T-helper 22 cell (primary cell): ENCODE measurements around the gene ESPNL.

Source experiments
- DNase-seq: peaks from one replicate; pipeline ENCODE4 v3.0.0-alpha.2; 2020; ENCODE audit warnings: low read depth

Gene ESPNL

DNA sequence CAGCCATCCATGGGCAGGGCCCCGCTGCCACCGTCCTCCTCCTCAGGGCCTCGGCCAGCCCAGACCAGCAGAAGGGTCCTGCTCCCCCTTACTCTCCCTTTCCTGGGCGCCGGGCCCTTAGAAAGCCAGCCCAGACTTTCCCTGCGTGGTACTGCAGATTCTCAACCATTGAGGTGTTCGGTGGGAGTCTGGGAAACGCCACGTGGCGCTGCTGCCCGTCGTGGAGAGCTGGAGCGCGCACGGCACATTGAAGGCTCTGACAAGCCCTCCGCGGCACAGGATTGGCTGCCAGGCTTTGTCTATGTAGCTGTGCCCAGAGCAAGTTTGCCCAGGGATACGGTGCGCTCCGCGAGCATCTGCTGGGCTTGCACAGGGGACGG lies 27.9 kb downstream of the ESPNL start:
- DNase-seq: no peak

DNA sequence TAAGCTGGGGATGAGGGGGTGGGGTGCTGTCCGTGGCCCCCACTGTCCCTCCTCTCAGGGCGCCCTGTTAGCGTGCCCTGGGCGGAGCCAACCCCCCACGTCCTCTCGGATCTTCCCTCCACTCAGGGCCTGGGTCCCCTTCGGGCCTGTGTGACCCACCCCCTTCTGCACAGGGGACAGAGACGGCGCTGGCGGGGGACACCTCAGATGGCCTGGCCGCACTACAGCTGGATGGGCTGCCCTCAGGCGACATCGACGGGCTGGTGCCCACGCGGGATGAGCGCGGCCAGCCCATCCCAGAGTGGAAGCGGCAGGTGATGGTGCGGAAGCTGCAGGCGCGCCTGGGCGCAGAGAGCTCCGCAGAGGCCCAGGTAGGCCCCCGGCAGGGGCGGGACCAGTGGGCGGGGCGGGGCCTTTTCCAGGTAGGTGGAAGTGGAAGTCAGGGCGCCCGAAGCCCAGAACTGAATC lies 28.4 kb downstream of the ESPNL start:
- no peak for DNase-seq

DNA sequence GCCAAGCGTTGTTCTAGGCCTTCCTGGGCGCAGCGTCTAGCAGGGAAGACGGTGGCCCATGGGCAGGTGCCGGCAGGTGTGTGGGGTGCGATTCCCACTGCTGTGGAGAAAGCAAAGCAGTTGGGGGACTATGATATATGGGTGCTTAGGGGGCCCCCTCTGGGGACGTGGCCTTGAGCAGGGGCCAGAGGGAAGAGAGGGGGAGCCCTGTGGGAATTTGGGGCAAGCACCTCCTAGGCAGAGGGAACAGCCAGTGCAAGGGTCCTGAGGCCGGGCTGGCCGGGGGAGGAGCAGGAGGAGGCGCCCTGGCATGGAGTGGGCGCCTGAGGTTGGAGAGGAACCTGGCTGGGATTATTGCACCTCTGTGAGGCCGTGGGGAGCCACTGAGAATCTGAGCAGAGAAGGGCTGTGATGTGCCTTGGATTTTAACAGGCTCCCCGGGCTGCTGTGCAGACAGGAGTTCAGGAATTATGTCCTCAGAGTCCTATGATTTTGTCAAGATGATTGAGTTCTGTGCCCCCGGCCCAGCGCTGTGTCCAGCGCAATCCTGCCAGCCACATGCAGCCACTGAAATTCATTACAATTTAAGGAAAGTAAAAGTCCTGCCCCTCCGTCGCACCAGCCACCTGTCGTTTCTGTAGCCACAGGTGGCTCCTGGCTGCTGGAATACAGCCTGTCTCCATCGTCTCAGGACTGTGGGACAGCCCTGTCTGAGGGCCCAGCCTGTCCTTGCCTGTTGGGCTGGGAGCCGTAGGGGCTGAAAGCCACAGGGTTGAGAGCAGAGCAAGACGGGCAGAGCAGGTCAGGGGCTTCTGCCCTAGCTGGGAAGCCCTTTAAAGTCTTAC lies 29.2 kb downstream of the ESPNL start:
- DNase-seq: no peak

DNA sequence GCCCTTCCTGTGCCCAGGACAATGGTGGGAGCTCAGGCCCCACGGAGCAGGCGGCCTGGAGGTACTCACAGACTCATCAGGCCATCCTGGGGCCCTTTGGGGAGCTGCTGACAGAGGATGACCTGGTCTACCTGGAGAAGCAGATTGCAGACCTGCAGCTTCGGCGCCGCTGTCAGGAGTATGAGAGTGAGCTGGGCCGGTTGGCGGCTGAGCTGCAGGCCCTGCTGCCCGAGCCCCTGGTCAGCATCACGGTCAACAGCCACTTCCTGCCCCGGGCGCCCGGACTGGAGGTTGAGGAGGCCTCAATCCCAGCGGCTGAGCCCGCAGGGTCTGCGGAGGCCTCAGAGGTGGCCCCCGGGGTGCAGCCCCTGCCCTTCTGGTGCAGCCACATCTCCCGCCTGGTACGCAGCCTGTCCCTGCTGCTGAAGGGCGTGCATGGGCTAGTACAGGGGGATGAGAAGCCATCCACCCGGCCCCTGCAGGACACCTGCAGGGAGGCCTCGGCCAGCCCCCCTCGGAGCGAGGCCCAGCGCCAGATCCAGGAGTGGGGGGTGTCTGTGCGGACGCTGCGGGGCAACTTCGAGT lies 30.1 kb downstream of the ESPNL start:
- DNase-seq: no peak

DNA sequence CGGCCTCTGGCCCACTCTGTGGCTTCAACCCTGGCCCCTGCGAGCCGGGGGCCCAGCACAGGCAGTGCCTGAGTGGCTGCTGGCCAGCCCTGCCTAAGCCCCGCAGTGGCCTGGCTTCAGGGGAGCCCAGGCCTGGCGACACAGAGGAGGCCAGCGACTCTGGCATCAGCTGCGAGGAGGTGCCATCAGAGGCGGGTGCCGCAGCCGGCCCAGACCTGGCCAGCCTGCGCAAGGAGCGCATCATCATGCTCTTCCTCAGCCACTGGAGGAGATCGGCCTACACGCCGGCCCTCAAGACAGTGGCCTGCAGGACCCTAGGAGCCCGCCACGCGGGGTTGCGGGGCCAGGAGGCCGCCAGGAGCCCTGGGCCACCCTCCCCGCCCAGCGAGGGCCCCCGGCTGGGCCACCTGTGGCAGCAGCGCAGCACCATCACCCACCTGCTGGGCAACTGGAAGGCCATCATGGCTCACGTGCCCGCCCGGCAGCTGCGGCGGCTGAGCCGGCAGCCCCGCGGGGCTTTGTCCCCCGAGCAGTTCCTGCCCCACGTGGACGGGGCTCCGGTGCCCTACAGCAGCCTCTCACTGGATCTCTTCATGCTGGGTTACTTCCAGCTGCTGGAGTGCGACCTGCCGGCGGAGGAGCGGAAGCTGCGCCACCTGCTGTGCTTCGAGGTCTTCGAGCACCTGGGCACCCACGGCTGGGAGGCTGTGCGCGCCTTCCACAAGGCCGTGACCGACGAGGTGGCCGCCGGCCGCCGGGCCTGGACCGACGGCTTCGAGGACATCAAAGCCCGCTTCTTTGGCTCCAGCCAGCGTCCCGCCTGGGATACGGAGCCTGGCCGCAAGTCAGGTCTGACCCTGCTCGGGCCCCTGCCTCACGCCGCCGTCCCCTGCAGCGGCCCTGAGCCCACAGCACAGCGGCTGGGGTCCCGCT lies 30.8 kb downstream of the ESPNL start:
- no peak for DNase-seq

DNA sequence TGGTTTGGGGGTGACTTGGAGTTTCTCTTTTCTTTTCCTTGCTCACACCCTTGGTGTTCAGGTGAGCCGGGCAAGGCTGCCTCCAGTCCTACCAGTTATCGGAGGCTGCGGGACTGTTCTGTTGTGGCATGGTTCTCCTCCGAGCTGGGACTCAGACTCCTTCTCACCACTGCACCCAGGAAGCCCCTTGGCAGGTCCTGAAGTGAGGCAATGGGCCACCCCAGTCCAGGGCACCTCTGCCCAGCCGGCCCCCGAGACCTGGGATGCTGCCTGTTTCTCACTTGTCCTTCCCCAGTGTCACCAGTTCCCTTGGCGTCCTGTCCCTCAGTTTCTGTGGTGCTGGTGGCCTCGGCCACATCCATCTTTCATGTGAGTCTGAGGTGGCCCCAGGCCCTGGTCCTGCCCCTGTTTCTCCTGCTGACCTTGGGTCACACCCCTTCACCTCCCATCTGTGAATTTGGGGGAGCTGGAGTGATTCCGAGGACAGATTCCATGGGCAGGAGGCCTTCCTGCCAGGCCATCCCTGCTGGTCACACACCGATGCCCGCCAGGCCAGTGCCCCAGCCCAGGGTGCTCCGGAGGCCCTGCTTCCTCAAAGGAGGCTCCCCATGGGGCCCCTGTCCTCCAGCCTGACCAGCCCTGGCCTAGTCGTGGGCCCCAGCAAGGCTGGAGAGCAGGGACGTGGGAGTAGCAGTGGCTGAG lies 31.8 kb downstream of the ESPNL start:
- no peak for DNase-seq

DNA sequence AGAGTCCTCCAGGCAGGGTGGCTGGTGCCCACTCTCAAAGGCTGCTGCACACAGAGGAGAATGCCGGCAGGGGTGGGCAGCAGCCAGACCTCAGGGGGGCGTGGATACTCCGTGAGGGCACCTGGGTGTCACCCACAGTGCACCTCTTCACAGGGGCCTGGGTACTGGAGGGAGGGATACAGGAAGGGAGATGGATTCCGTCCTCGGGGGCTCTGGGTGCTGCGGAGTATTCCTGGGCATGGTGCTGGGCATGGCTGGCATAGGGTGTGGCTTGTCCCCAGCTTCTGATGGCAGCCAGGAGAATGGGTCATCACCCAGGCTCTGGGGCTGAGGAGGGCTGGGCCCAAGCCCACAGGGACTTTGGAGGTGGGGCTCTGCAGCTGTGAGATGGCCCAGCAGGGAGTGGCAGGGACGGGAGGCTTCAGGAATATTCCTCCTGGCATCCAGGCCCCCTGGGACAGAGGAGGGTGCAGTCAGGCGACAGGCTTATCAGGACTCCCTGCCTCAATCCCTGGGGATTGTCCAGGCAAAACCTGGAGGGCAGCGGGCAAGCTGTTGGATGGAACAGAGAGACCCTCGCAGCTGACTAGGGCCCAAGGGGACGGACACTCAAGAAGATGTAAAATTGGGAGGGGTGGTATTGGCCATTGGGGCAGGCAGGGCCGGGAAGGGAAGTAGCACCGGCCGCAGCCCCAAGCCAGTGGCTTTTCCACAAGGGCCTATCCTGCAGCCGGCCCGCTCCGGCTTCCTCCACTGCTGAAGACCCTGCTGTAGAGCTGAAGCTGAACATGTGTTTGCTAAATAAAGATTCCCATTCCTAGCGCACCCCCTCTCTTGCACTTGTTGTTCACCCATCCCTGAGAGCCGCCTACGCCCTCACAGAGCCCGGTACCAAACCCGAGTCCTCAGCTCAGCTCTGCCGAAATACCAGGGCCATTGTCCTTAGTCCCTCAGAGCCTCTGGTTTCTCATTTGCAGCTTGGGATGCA lies 32.6 kb downstream of the ESPNL start:
- DNase-seq: no peak

DNA sequence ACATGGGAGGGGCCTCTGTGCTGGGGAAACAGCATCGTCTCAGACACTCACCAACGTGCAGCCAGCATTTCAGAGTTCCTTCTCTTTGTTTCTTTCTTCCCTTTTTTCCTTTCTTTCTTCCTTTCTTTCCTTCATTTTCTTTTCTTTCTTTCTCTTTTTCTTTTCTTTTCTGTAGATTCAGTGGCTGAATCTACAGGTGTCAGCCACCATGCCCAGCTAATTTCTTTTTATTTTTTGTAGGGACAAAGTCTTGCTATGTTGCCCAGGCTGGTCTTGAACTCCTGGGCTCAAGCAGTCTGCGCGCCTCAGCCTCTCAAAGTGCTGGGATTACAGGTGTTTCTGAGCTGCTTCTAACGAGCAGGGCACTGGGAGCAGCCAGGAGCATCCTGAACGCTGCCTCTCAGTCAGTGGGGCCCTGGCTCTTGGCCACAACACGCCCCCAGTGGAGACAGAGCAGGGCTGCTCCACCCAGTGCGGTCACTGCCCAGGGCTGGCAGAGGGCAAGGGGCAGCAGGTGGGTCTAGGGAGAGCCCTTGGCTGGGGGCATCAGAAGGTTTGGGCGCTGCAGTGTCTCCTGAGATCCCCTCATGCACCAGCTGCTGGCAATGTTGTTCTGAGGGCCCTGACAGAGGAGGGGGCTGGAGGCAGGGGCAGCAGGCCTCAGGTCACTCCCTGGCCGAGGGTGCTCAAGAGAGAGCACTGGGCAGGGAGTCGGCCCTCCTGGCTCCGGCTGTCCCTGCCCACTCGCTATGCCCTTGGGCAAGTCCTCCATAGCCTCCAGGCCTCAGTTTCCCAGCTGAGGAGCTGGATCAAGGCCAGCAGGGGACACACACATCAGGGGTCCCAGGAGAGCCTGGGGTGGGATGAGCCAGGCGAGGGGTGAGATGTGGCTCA lies 33.6 kb downstream of the ESPNL start:
- no peak for DNase-seq

DNA sequence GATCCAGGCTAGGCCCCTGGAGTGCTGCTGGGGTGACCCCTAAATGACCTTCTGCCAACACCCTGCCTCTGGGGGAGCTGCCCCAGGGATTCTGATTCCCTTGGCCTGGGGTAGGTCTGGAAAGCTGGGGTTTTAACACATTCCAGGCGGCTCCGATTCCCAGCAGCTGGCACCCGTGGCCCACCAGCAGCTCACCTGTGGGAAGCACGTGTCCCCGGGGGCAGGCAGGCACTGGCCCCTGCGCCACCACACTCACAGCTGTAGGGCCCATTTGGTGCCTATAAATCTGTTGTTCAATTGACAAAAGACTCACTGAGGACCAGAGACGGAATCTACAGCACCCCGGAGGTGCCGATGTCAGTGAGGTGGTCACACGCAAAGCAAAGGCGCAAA lies 34.2 kb downstream of the ESPNL start:
- no peak for DNase-seq

DNA sequence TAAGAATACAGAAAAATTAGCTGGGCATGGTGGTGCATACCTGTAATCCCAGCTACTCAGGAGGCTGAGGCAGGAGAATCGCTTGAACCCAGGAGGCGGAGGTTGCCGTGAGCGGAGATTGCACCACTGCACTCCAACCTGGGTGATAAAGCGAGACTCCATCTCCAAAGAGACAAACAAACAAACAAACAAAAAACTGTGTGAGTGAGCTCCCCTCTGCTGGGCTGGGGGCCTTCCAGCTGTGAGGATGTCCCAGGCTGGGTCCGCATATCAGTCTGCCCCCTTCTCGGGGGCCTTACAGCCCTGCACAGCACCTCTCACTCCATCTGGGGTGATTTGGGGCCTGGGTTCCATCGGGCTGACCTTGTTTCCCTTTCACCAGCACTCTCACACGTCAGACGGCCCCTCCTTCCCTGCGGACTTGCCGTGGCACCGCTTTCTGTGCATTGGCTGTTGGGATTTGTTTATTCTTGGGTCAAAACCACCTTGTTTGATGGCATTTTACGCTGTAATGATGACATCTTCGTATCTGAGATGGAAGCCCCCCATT lies 35.5 kb downstream of the ESPNL start:
- DNase-seq: no peak

DNA sequence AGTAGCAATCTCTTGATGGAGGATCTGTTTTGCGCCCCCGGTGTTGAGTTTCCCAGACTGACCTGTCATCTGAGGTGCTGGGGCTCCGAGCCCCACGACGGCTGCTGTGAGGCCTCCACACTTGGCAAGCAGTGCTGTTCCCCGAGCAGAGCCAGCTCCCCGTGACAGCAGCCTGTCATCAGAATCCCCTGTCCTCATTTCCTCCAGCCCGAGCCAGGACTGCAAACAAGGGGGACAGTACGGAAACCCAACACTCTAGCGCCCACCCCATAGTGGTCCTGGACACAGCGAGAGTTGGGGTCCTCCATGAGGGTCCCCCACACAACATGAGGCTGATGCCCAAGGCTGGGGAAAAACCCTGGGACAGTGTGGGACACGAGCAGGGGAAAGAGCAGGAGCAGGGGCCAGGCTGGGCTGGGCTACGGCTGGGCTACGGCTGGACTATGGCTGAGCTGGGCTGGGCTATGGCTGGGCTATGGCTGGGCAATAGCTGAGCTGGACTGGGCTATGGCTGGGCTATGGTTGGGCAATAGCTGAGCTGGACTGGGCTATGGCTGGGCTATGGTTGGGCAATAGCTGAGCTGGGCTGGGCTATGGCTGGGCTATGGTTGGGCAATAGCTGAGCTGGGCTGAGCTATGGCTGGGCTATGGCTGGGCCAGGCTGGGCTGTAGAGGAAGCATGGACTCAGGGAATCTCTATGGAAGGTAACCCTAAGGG lies 36.8 kb downstream of the ESPNL start:
- DNase-seq: no peak

DNA sequence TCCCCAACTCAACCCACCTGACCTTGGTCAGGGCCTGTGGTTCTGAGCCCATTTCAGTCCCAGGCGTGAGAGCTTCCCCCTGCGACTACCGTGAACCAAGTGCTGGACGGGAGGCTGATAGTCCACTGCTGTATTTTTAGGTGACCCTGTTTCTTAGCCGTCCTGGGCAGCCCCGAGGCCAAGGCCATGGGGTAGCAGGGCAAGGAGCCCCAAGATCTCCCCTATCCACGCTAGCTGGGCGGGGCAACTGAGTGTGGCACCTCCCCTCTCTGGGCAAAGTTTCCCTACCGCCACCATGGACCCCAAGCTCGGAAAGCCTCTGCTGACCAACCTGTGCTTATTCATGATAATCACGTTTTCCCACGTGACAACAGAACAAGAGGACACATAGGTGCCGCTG lies 37.7 kb downstream of the ESPNL start:
- no peak for DNase-seq

DNA sequence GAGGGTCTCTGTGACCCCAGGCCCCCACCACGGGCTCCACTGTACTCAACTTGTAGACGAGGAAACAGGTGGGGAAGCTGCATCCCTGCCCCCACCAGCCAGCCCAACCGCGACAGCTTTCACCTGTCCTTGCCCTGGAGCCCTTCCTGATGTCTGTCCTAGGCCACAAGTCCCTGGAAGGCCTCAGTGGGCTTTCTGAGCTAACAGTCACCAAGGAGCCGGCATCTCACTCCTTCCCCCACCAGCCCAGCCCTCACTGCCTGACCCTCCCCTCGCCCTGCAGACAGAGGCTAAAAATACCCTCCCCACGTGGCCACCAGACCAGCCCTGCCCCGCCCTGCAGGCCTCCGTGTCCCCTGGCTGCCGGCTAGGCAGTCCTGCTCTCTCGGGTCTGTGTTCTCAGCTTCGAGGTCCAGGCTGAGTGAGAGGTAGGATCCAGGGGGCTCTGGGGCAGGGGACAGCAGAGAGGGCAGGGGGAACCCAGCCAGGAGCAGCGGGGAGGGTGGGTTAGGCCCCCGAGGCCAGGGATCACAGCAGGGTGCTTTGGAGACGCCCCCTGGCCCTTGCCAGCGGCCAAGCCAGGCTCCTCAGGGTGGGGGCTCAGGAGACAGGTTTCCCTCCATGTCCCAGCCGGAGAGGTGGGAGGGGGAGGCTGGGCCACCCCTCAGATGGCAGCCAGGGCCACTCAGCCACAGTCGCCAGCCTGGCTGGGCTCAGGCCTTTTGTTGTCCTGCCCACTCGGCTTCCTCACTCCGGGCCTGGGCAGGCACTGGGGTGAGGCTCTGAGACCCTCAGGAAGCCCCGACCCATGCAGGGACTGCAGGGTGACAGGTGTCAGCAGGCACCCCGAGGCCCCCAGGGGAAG lies 38.4 kb downstream of the ESPNL start, which contains the start of gene KLHL30:
KLHL30 (plus strand) TSS at position 338 of the 865 bp plus-strand sequence. CDS start 2,087 bp downstream, outside the sequence.
- DNase-seq: no peak

DNA sequence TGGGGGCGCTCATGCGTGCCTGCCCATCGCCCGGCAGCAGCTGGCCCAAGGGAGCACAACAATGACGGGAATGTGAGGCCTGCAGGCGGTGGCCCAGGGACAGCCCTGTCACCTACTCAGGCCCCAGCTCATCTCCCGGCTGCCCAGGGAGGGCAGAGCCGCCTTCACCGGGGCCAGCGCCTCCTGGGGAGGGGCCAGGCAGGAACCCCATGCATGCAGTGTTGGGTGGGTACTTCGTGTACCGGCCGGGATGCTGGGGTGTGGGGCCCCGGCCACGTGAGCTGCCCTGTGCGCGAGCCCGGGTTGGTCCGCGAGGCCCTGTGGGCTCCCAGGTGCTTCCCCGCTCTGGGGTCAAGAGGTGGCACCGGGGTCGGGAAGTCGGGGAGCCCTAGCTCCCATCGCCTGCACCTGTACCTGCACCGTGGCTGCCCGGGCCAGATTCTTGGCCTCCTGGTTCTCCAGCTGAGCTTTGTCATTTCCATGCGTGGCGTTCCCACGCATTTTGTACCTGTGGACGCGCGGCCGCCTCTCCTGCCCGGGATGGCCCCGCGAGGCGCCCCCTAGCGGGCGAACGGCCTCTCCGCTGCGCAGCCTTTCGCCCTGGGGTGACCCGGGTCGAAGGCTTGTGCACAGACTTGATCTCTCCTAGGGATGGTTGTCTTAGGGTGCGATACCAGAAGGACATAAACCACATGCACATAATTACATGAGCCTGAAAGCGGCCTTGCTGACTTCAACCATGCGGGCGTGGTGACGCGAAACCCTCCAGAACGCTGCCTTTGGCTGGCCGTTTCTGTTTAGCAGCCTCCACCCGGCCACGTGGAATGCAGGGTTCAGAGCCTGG lies 39.3 kb downstream of the ESPNL start:
- DNase-seq: no peak

DNA sequence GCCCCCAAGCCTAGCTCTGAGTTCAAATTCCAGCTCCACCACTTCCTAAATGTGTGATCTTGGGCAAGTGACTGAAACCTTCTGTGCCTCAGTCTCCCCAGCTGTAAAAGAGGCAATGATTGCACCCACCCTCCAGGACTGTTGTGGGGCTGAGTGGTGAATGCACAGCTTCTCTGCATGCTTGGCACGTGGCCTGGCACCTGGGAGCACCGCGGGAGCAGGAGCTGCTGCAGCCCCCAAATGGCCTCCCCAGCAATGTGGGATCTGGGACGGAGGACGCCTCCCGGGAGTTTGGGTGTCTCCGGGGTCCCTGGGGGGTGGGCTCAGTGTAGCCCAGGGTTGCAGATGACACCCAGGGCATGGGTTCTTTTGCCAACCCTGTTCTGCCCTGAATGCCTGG lies 39.9 kb downstream of the ESPNL start:
- DNase-seq: no peak

DNA sequence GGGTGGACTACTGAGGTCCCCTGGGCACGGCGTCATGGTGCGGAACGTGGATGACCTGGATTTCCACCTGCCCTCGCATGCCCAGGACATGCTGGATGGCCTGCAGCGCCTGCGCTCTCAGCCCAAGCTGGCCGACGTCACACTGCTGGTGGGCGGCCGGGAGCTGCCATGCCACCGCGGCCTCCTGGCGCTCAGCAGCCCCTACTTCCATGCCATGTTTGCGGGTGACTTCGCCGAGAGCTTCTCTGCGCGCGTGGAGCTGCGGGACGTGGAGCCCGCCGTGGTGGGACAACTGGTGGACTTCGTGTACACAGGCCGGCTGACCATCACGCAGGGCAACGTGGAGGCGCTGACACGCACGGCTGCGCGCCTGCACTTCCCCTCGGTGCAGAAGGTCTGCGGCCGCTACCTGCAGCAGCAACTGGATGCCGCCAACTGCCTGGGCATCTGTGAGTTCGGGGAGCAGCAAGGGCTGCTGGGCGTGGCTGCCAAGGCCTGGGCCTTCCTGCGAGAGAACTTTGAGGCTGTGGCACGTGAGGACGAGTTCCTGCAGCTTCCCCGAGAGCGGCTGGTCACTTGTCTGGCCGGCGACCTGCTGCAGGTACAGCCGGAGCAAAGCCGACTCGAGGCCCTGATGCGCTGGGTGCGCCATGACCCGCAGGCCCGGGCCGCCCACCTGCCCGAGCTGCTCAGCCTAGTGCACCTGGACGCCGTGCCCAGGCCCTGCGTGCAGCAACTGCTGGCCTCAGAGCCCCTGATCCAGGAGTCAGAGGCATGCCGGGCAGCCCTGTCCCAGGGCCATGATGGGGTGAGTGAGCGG lies 40.8 kb downstream of the ESPNL start:
- DNase-seq: no peak
